Stimulated activated CD4-positive, alpha-beta T cell treated with anti-CD3 and anti-CD28 coated beads, Interleukin-2, amount 100 ng/mL, for 24 hours (primary cell): ENCODE results near the gene PGAP3.
A peak's percentile ranks its signal among the peaks of the same experiment; 100 is the strongest.

ENCODE experiments used
- DNase-seq, 2 donors: peaks; one replicate each; pipeline ENCODE4 v3.0.0-alpha.2; 2020

The PGAP3 gene

DNA sequence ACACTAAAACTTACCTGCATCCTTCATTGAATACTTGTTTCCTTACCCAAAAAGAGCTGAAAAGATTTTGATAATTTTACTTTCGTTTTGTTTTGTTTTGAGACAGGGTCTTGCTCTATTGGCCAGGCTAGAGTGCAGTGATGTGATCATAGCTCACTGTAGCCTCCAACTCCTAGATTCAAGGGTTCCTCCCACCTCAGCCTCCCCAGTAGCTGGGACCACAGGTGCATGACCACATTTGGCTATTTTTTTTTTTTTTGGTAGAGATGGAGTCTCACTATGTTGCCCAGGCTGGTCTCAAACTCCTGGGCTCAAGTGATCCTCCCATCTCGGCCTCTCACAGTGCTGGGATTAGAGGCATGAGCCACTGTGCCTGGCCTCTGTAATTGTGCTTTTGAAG lies 32.8 kb downstream of the PGAP3 start:
- DNase-seq = no peak

DNA sequence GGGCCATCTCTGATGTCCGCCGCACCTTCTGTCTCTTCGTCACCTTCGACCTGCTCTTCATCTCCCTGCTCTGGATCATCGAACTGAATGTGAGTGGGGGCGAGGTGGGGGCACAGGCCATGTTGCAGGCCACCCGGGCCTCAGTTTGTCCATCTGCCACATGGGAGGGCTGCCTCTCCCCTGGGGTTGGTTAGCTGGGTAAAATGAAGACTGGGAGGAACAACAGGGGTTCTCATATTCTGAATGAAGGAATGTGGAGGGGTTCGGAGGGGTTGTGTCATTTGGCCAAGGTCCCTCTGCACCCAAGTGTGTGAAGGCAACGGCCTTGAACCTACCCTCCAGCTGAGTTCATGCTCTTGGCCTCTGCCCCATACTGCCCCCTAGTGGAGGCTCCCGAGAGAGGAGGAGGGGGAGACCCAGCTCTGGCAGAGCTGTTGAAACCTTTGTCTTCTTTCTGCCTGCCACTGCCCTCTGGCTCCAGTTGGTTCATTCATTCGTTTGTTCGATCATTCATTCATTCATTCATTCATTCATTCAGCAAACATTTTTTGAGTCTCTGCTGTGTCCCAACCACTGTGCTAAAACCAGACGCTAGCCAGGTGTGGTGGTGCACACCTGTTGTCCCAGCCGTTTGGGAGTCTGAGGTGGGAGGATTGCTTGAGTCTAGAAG lies 34.1 kb downstream of the PGAP3 start:
- DNase-seq = peak; percentile 85 to 89

GRCh38 chr17:39653316-39653661 lies 34.6 kb downstream of the PGAP3 start:
- no peak for DNase-seq

DNA sequence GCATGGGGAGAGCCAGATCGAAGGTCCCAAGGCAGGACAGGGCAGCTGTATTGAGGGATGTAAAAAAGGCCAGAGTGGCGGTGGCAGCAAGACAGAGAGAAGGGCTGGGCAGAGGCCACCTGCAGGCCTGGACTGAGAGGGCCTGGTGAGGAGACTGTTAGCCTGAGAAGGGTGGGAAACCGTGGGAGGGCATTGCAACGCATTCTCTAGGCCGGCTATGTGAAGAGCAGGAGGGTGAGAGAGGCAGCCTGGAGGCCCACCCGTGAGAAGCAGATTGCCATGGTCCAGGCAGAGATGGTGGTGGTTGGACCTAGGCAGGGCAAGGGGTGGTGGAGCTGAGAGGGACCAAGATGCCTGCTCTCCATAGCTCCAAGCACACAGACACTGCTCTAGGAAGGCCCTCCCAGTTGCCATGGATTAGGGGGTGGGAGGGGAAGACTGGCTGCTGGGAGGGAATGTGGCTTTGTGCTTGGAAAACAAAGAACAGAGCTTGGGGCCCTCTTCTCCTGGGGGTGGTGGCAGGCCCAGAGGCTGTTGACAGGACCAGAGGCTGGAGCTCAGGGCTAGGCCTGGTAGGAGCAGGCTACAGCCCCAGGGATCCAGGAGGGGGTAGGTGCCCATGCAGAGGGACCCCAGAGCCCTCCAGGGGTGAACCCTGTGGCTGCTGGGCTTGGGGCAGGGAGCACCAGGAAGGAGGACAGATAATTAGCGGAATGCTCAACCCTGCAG lies 35.1 kb downstream of the PGAP3 start:
- no peak for DNase-seq

GRCh38 chr17:39651923-39652586 lies 35.8 kb downstream of the PGAP3 start:
- DNase-seq = no peak

GRCh38 chr17:39650121-39650579 lies 37.7 kb downstream of the PGAP3 start:
- DNase-seq = no peak

DNA sequence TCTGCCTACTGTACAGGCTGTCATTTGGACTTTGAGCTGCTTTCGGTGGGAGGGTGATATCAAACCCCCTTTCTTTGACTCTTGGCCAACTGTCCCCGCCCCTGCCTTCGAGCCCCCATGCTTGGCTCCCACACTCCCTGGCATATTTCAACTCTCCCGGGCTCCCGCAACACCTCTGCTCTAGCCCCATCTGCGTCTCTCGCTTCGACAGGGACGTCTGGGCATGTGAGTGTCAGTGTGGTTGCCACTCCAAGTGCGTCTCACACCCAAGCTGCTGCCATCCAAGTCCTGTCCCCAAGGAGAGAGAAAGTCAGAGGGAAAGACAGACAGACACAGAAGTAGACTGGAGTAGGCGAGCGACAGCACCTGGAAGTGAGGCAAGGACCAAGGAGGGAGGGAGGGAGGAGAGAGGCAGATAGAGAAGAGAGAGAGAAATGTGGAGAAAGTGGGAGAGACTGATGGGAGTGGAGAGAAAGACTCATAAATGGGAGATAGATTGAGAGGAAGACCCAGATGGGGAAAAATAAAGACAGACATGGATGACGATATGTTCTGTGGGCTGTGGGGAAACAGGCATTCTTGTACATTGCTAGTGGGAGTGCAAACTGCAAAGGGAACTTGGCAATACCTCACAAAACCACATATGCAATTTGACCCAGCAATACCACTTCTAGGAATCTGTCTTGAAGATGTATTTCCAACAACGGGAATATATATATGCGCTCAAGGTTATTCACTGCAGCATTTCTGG lies 39.1 kb downstream of the PGAP3 start:
- no peak for DNase-seq

GRCh38 chr17:39647256-39647655 lies 40.6 kb downstream of the PGAP3 start:
- DNase-seq = no peak

DNA sequence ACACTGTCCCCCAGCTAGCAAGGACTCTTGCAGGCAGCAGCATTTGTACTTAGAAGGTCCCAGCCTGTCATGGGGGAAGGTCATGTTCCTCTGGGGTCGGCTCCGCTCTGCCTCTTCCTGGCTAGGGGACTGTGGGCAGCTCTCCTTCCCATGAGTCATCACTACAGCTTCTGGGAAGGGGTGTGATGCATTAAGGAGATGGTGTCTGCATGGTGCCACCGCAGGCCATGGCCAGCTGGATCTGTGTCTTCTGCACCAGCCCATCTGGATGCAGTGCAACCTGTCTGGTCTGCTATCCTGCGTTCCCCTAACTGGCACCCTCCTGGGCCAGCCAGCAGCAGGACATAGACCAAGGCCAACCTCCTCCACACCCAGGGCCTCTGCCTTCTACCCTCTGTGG lies 44.6 kb downstream of the PGAP3 start:
- no peak for DNase-seq

DNA sequence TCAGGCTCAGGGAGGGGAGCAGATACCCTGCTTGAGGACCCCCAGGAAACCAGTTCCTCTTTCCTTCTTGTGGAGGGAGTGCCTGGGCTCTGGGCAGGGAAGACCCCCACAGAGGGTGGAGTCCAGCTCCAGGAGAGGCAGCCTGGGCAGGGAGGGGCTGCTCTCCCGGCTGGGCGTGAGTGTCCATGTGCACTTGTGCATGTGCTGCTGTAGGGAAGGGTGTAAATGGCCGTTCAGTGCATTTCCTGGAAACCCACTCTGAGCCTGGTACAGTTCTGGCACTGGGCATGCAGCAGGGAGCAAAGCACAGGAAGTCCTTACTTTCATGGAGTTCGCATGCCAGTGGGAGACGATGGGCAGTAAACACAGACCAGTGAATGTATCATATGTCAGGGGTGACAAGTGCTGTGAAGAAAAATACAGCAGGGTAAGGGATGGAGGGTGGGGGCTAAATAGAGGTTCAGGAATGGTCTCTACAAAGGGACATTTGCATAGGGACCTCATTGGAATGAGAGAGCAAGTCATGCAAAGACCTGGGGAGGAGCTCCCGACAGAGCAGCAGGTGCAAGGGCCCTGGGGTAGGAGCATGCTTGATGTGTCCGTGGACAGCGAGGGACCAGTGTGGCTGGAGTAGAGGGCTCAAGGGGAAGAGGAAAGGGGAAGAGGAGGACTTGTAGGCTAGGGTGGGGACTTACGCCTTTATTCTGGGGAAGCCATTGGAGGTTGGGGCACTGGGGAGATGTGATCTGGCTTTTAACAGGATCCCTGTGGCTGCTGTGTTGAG lies 45.4 kb downstream of the PGAP3 start:
- DNase-seq = no peak

GRCh38 chr17:39641883-39642282 lies 46.0 kb downstream of the PGAP3 start:
- no peak for DNase-seq

DNA sequence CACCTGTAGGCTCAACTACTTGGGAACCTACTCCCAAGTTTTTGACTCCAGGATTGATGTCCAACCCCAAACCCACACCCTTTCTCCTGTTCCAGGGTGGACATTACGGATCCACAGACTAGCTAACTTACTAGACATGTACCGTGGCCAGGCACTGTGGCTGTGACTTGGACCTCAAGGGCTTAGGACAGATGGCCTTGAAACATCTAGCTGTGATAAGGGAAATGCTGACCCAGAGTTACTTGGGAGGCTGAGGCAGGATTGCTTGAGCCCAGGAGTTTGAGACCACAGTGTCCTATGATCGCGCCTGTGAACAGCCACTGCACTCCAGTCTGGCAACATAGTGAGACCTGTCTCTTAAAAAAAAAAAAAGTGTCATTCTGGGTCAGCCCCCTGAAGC lies 46.8 kb downstream of the PGAP3 start:
- no peak for DNase-seq

- DNase-seq = no peak
Observed at GRCh38 chr17:39640591-39641031, 47.2 kb downstream of the PGAP3 start.

- no peak for DNase-seq
Observed at GRCh38 chr17:39639566-39640458, 48.0 kb downstream of the PGAP3 start.

GRCh38 chr17:39639043-39639442 lies 48.8 kb downstream of the PGAP3 start:
- no peak for DNase-seq

DNA sequence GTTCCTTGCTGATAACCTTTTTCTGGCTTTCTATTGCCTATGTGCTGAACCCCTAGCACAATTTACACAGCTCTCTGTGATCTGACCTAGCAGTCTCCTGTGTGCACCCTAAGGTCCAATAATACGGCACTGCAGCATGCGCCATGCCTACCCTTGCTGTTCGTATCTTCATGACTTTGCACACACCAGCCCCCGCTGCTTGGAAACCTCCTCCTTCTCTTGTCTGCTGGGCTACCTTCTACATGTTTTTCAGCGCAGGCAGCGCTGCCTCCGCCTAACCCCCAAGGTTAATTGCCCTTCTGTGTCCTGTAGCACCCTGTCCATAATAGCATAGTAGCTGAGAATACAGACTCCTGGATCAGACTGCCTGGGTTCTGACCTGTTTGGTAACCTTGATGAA lies 49.5 kb downstream of the PGAP3 start:
- DNase-seq = no peak

DNA sequence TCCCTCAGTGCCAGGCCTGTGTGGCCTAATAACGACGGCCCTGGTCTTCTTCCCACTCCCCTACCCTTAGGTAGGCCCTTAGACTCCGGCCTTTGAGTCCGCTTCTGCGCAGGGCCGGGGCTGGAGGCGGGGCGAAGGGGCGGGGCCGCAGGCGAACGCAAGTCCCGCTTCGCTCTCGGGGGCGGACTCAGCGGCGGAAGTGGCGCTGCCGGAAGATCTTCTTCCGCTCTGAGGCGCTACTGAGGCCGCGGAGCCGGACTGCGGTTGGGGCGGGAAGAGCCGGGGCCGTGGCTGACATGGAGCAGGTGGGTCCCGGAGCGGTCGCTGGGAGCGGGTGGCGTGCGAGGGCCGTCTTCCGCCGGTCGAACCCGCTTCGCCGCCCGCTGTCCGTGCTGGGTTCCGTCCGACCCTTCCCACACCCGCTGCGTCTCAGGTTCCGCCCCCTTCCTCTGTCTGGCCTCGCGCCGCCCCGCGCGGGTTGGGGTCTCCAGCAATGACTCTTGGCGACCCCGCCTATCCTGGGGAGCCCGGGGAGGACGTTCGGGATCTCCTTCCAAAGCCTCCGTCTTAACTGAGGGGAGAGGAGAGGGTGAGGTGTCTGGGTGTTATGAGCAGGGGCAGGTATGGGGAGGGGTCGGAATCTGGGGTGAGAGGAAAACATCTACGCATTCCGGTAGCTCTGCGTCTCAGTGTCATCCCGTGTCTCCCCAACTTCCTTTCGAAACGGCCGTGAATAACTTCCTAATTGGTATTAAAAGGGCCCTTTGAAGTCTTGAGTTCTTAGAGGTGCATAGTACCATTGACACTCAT lies 50.7 kb downstream of the PGAP3 start, which contains the start of gene STARD3:
STARD3 (plus strand) TSS at position 218 of the 810 bp plus-strand sequence. CDS start 16,388 bp downstream, outside the sequence.
- DNase-seq = peak; percentile 93 to 97

- DNase-seq = no peak
Observed at GRCh38 chr17:39636587-39636926, 51.3 kb downstream of the PGAP3 start.

- DNase-seq = no peak
Observed at GRCh38 chr17:39635614-39636176, 52.2 kb downstream of the PGAP3 start.

- DNase-seq = no peak
Observed at GRCh38 chr17:39634384-39634871, 53.4 kb downstream of the PGAP3 start.
